ENCODE data around the gene TANK.

DNA sequence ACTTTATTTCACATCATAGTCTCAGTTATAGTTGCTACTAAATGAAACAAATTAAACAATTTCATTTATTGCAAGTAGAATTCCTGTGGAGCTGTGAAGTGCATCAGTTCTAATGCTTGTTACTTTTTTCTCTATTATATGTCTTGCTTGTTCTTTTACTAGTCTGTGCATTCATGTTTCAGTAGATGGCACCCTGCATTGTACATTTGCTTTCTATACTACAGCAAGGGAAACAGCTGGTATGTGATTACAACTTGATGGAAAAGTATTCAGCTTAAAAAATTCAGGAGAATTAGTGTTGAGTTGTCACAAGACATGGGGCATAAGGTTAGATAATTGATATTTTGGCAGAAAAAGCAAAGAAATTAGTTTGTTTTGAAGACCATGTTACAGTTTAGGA, 72.3 kb downstream of the TANK start:
- TF ChIP-seq CTCF (IDR thresholded peaks at IDR 0.05), result no peak
- TF ChIP-seq POLR2A (IDR thresholded peaks at IDR 0.05), result no peak
